Measurements from ENCODE around the gene THOC6.
"Not testable (repeated sequence)": the region's sequence is repeated elsewhere in the genome, so short reads cannot be mapped to it uniquely, and the experiment has no call there.

The THOC6 gene

DNA sequence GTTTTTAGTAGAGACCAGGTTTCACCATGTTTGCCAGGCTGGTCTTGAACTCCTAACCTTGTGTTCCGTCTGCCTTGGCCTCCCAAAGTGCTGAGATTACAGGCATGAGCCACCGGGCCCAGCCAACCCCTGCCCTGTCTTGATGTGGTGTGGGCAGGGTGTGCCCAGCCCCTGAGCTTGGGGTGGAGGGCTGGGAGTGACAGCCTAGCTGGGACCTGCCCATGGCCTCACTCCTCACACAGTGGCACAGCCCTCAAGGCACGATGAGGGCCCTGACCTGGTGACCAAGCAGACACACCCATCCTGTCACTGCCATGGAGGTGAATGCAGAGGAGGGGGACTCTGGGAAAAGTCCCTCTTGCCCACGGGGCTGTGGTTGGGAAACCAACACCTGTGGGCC lies 44.7 kb downstream of the THOC6 start:
- Histone ChIP-seq H3K9me3 (ENCODE audit: control insufficient read depth, insufficient read depth, low read depth, low read length) (no peaks in the 10 kb centered on the region), H3K4me3 (ENCODE audit: low read depth, low read length) (no peak overlapping the region), H3K36me3 (ENCODE audit: control insufficient read depth in 2 of 2, insufficient read depth in 1 of 2, low read length in 2 of 2) (no peaks in the 10 kb centered on the region), H3K4me1 (ENCODE audit: control insufficient read depth, insufficient read depth, low read length) (no peaks in the 10 kb centered on the region), H3K27ac (ENCODE audit: extremely low read depth, low read depth, low read length) (no peak overlapping the region)
- ChIA-PET POLR2A (no interaction called here), CTCF (no interaction called here)
- TF ChIP-seq KLF1 (tag by site-specific recombination; IDR thresholded peaks at IDR 0.05) (peak; percentile 92), ZFP3 (tag by site-specific recombination; IDR thresholded peaks at IDR 0.05; ENCODE audit: low read depth) (no peak)
- TF ChIP-seq, protein P1, sequence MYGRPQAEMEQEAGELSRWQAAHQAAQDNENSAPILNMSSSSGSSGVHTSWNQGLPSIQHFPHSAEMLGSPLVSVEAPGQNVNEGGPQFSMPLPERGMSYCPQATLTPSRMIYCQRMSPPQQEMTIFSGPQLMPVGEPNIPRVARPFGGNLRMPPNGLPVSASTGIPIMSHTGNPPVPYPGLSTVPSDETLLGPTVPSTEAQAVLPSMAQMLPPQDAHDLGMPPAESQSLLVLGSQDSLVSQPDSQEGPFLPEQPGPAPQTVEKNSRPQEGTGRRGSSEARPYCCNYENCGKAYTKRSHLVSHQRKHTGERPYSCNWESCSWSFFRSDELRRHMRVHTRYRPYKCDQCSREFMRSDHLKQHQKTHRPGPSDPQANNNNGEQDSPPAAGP (tag by site-specific recombination; IDR thresholded peaks at IDR 0.05): peak; percentile 46; the same call in 1 of the 2 replicates

DNA sequence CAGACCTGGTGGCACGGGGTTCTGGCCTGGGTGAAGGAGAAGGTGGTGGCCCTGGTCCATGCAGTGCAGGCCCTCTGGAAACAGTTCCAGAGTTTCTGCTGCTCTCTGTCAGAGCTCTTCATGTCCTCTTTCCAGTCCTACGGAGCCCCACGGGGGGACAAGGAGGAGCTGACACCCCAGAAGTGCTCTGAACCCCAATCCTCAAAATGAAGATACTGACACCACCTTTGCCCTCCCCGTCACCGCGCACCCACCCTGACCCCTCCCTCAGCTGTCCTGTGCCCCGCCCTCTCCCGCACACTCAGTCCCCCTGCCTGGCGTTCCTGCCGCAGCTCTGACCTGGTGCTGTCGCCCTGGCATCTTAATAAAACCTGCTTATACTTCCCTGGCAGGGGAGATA lies 45.3 kb downstream of the THOC6 start:
- POLR2A ChIA-PET: interaction anchor here (0.9 kb wide), 1 partner anchor 10 kb away, joined by 3 read pairs; no protein-coding TSS in a partner anchor
- H3K36me3 ChIP-seq (ENCODE audit: control insufficient read depth in 2 of 2, insufficient read depth in 1 of 2, low read length in 2 of 2); H3K27ac ChIP-seq (ENCODE audit: extremely low read depth, low read depth, low read length); H3K9me3 ChIP-seq (ENCODE audit: control insufficient read depth, insufficient read depth, low read depth, low read length); H3K4me3 ChIP-seq (ENCODE audit: low read depth, low read length); H3K4me1 ChIP-seq (ENCODE audit: control insufficient read depth, insufficient read depth, low read length): not testable (repeated sequence)
- CTCF ChIA-PET: interaction anchor here (0.8 to 0.9 kb wide), 2 partner anchors 10 to 41 kb away, joined by 4 read pairs; no protein-coding TSS in a partner anchor

DNA sequence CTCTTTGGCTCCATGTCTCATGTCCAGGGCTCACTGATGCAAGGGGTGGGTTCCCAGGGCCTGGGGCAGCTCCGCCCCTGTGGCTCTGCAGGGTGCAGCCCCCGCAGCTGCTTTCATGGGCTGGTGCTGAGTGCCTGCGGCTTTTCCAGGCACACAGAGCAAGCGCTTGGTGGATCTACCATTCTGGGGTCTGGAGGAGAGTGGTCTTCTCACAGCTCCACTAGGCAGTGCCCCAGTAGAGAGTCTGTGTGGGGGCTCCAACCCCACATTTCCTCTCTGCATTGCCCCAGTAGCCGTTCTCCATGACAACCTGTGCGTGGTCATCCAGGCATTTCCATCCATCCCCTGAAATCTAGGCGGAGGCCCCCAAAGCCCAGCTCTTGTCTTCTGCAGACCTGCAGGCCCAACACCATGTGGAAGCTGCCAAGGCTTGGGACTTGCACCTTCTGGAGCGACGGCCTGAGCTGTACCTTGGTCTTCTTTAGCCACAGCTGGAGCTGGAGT lies 46.8 kb downstream of the THOC6 start:
- TF ChIP-seq ZNF670 (tag by site-specific recombination; IDR thresholded peaks at IDR 0.05; ENCODE audit: low read depth): no peak
- 0 out of 2 replicates have a peak, but pooled peaks have one; percentile 16 for TF ChIP-seq ZIC2 (tag by site-specific recombination; IDR thresholded peaks at IDR 0.05)
- TF ChIP-seq ZNF423 (tag by site-specific recombination; IDR thresholded peaks at IDR 0.05): no peak
- CTCF ChIA-PET: interaction anchor here (0.9 to 1.3 kb wide), 3 partner anchors 11 to 31 kb away, joined by 3 to 5 read pairs (median 3); no protein-coding TSS in a partner anchor

DNA sequence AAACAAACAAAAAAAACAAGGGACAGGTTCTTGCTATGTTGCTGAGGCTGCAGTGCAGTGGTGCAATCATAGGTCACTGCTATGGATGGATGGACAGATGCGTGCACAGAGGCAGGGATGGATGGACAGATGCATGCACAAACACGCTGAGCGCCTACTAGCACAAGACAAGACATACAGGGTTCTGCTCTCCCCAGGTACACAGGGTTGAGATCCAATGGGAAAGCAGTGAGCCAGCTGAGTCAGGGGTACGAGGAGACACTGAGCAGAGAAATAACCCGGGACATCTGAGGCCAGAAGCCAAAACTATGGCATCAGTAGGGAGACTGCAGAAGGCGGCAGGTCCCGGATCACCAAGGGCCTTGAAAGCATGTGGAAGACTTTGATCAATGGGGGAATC lies 47.8 kb downstream of the THOC6 start:
- no peaks in the 10 kb centered on the region for H3K36me3 ChIP-seq (ENCODE audit: control insufficient read depth in 2 of 2, insufficient read depth in 1 of 2, low read length in 2 of 2)
- H3K9me3 ChIP-seq (ENCODE audit: control insufficient read depth, insufficient read depth, low read depth, low read length): no peaks in the 10 kb centered on the region
- no peaks in the 10 kb centered on the region for H3K4me1 ChIP-seq (ENCODE audit: control insufficient read depth, insufficient read depth, low read length)
- POLR2A ChIA-PET: no interaction called here
- CTCF ChIA-PET: interaction anchor here (0.9 to 1.1 kb wide), 2 partner anchors 16 to 19 kb away, joined by 3 read pairs; no protein-coding TSS in a partner anchor
- no peak for TF ChIP-seq ZNF621 (tag by site-specific recombination; IDR thresholded peaks at IDR 0.05)
- no peak overlapping the region for H3K4me3 ChIP-seq (ENCODE audit: low read depth, low read length)
- H3K27ac ChIP-seq (ENCODE audit: extremely low read depth, low read depth, low read length): no peak overlapping the region

More for the DNA sequence above, 46.8 kb downstream of the THOC6 start:
- no peaks in the 10 kb centered on the region for H3K36me3 ChIP-seq (ENCODE audit: control insufficient read depth in 2 of 2, insufficient read depth in 1 of 2, low read length in 2 of 2)
- no peak overlapping the region for H3K4me3 ChIP-seq (ENCODE audit: low read depth, low read length)
- POLR2A ChIA-PET: no interaction called here
- H3K9me3 ChIP-seq (ENCODE audit: control insufficient read depth, insufficient read depth, low read depth, low read length): no peaks in the 10 kb centered on the region
- no peaks in the 10 kb centered on the region for H3K4me1 ChIP-seq (ENCODE audit: control insufficient read depth, insufficient read depth, low read length)
- no peak overlapping the region for H3K27ac ChIP-seq (ENCODE audit: extremely low read depth, low read depth, low read length)

DNA sequence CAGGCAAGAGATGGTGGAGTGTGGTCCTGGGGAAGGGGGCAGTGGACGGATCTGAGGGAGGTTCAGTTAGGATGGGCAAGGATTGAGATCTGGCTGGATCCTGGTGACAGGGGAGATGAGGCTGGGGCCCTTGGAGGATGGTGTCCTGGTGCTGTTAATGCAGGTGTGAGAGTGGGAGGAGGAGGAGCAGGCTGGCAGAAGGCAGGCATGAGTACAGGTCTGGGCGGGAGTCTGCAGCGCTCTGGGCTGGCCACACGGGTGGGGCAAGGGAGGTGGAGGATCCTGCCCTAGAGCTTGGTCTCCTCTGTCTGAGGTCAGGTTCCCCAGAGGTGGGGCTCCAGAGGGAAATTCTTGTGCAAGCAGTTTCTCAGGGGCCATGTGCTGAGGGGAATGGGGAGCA lies 48.3 kb downstream of the THOC6 start:
- POLR2A ChIA-PET; H3K4me1 ChIP-seq (ENCODE audit: control insufficient read depth, insufficient read depth, low read length); H3K36me3 ChIP-seq (ENCODE audit: control insufficient read depth in 2 of 2, insufficient read depth in 1 of 2, low read length in 2 of 2); H3K9me3 ChIP-seq (ENCODE audit: control insufficient read depth, insufficient read depth, low read depth, low read length); H3K4me3 ChIP-seq (ENCODE audit: low read depth, low read length); H3K27ac ChIP-seq (ENCODE audit: extremely low read depth, low read depth, low read length): not testable (repeated sequence)
- peak; percentile 53; the same call in 1 of the 2 replicates for TF ChIP-seq KLF1 (tag by site-specific recombination; IDR thresholded peaks at IDR 0.05)
- CTCF ChIA-PET: interaction anchor here (0.9 kb wide), 1 partner anchor 20 kb away, joined by 3 read pairs; no protein-coding TSS in a partner anchor

DNA sequence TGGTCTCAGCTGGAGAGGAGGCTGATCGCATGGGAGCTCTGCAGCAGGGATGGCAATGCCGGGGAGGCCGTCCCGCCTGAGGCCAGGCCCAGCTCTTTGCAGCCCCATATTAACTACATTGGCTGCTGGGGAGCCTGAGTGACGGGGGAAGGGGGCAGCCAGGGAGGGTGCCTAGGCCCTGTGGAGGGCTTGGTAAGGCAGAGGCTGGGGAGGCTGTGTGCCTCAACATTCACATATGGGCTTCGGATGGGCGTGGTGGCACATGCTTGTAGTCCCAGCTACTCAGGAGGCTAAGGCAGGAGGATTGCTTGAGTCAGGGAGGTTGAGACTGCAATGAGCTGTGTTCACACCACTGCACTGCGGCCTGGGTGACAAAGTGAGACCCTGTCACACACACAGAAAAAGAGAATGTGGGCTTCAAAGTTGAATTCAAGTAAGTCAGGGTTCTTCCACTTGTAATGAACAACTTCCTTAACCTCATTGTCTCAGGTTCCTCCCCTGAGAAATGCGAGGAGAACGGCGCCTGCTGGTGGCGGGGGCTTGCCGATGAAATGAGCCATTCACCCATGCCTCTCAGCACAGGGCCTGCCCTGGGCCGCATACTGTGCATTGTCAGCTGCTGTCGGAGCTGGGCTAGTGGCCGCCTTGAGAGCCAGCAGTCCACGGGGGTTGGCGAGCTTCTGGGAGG lies 48.9 kb downstream of the THOC6 start:
- H3K9me3 ChIP-seq (ENCODE audit: control insufficient read depth, insufficient read depth, low read depth, low read length); CTCF ChIA-PET; H3K4me3 ChIP-seq (ENCODE audit: low read depth, low read length); H3K27ac ChIP-seq (ENCODE audit: extremely low read depth, low read depth, low read length); H3K4me1 ChIP-seq (ENCODE audit: control insufficient read depth, insufficient read depth, low read length); H3K36me3 ChIP-seq (ENCODE audit: control insufficient read depth in 2 of 2, insufficient read depth in 1 of 2, low read length in 2 of 2); POLR2A ChIA-PET: not testable (repeated sequence)

All from HEK293 (cell line).